CD4-positive, alpha-beta T cell treated with Interleukin-15 for 1 hour (primary cell): ENCODE results near the gene HHAT.
A peak's percentile ranks its signal among the peaks of the same experiment; 100 is the strongest.

Experiments
- DNase-seq: peaks from one replicate; pipeline ENCODE4 v3.0.0-alpha.2; 2020

HHAT gene

DNA sequence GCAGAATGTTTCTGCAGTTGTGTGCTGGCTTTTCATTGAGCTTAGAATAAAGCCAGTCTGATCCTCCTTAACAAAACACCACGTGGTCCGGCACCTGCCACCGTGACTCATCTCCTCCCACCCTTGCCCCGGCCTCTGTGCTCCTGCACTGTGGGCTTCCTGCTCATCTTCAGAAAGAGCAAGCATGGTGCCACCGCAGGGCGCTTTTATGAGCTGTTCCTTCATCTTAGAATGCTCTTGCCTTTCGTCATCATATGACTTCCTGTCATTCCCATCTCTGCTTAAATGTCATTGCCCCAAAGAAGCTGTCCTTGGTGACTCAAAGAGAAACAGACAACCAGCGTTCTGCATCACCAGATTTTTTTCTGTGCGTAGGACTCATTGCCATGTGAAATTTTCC is 117.8 kb downstream of the HHAT start:
- peak; percentile 52 for DNase-seq

DNA sequence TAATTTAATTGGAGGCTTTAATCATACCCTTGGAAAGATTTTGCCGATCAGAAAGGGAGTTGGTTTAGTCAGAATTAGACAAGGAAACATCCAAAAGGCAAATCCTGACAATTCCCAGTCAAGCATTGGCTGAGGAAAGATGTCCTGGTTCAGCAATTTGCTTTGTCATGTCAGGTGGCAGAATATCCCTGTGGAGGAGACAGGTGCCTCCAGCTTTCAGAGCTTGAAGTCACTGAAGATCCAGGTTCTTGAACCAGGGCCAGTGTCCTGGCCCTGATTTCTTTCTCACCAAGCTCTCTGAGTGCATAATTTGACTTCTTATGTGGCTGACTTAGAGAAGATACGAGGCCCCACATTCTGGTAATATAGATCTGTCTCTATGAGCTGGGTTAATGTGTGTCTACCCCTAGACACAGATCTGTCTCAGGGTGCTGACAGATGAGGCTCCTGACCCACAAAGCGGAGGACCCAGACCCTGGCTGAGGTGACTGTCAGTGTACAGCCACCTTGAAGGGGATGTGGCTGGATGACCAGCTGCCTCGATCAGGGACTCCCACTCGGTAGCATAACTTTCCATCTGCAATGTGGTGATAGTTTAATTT is 118.9 kb downstream of the HHAT start:
- no peak for DNase-seq

DNA sequence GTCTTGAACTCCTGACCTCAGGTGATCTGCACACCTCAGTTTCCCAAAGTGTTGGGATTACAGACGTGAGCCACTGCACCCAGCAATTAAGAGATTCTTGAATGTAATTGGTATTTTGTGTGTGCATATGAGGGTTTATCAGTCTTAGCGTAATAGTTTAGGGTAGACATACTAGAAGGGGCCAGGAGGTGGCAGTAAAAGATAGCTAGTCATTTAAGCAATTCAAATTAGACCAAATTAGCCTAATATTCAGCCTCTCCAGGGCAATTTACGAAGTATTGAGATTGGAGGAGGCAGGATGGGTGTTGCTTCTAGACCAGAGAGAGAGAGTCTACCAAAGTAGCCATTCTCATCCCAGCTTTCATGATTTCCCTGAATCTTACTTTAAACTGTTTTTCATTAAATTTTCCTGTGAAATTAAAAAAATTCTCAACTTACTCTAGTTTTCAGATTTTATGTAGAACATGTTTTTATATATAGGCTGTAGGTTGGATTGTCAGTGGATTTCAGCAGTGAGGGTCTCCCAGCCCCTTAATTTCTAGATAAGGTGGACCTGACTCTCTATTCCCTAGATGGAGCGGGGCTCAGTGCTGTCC is 119.7 kb downstream of the HHAT start:
- no peak for DNase-seq

DNA sequence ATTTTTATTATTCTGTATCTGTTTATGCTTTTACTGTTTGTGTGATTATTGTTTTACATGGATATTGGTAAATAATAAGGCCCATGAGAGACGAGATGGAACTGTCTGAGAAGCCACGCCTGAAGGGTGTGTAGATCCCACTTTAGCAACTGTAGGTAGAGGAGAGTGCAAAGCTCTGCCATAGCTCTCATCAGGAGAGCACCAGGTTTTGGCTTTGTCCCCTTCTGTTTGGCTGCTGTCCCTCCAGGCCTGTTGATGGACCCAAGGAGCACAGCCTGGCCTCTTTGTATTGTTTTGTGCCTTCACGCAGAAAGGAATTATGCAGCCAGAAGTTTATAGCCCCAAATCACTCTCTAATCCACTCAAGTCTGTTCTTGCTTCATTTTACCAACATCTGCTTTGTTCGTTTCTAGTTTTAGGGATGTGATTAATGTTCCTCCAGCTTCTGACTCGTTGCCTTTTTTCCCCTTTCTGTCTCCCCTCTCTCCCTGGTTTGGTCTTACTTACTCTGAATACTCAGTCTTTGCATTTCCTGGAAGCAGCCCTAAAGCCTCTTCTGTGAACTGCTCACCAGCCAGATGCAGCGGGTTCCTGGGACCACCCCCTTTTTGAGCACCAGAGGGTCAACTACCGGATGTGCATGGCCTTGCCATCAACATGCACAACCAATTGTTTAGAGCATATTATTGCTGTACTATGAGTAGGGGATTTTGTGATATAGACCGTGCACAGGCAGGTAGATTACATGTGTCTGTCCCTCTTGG is 127.3 kb downstream of the HHAT start:
- DNase-seq, result no peak

DNA sequence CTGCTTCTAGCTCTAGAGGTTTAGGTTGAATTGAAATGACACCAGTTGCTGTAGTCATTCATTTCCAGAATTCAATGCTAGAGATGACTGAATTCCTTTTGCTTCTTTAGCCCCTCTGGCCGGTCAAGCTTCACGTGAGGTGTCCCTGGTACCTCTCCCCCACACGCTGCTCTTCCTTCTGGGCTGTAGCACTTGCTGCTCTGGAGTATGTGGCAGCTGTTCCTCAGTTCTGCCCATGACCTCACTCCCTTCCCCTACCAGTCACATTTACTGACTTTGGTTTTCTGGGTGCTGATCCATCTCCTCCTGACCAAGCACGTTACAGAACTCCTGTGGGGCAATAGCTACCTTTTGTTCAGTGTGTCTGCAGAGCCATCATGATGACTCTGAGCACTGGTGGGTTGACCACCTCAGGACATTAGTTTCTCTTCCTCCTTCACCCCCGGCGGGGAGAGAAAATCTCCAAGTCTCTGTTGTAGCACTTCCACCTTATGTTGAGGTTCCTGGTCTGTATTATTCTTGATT is 128.1 kb downstream of the HHAT start:
- DNase-seq, result no peak

DNA sequence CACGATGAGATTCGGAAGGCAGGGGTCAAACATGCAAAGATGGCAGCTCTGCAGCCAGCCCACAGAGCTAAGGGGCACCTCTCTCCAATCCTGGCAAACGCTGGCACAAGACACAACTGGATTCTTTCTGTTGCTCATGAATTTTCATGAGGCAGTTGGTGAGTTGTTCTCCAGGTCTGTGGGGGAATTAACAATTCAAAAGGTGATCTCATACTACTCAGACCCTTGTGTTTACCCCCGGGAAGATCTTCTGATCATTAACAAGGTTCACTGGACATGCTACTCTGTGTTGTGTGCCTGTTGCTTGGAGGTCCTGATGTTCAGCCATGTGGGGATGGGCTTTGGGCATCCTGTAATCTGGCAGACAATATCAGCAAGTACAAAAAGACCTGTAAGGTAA is 128.9 kb downstream of the HHAT start:
- no peak for DNase-seq

DNA sequence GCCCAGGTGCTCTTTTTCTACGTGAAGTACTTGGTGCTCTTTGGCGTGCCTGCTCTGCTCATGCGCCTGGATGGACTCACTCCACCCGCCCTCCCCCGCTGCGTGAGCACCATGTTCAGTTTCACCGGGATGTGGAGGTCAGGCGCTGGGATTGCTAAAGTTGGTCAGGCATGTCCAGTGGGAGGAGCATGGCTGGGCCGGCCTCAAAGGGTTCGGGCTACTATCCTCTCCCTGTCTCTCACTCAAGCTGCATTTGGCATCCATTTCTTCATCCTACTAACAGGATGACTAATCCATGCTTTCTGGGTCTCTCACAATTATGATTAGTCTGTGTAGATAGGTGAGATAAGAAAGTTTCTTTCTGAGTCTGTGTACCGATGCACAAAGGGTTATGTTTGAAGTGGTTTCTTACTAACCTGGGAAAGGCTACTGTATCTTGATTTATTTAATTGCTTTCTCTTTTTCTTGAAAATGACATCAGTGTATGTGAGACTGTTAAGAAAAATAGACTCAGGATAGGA is 135.9 kb downstream of the HHAT start:
- DNase-seq, result no peak

DNA sequence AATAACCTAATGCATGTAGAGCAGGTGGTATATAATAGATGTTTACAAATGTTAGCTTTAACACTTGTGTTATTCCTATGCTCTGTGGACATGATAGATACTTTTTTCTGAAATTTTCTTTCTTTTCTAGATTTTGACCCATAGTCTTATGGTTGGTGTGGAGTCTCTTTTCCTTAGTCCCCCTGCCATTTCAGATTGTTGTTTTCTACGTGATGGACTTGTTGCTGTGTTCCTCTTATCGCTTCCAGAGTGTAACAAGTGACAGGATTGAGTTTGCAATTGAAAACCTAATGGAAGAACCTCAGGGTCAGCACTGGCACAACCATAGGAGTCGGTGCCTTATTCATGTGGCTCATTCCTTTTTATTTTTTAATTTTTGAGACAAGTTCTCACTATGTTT is 136.4 kb downstream of the HHAT start:
- no peak for DNase-seq

DNA sequence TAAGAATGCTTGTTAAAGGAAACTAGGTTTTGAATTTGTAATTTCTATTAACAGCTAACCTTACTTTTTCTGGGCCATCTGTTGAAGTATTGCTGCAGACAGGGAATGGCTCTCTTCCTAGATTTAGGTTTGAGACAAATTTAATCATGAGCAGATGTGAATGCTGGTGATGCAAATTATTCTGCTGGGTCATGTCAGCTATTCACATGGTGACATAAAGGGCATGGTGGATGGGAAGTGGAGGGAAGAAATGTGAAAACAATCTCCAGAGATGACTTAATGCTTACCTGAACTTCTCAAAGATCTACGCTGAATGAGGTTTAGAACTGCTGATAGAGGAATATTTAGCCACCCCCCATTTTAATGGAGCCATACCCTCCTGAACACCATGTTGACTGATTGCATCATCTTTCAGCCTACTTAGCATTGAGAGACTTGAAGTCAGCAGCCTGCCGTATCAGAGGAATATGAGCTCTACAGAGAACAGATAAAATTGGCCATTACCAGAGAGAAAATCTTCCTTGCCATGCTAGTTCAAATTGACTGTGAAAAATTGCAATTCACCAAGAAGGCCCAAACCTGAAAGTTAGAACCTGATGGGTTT is 138.8 kb downstream of the HHAT start:
- DNase-seq, result no peak

DNA sequence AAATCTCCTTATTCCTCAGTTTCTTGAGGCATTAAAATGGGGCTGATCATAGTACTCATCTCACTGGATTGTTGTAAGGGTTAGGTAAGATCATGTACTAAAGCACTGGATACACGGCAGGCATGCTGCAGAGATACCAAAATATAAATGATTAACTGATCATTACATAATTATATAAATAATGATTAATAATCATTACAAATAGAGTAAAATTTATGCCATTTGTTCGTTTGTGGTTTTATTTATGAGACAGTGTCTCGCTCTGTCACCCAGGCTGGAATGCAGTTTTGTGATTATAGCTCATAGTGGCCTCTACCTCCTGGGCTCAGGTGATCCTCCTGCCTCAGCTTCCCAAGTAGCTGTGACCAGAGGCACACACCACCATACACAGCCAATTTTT is 140.7 kb downstream of the HHAT start:
- DNase-seq, result no peak

DNA sequence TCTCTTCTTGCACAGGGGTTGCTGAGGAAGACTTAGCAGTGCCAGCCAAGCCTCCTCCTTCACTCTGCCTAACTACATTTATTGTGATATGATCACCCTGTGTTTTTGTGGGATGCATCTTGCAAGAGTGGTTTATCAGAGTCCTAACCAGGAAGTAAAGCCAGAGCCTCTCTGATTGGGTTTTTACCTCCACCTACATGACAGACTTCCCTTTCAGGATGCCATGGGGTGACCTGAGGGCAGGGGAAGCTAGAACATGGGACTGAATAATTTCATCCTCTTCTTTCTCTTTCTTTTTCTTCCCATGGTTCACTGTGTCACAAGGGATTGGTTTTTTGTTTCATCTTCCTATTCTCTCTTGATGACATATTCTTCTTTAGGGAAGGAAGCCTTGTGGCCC is 146.6 kb downstream of the HHAT start:
- no peak for DNase-seq

DNA sequence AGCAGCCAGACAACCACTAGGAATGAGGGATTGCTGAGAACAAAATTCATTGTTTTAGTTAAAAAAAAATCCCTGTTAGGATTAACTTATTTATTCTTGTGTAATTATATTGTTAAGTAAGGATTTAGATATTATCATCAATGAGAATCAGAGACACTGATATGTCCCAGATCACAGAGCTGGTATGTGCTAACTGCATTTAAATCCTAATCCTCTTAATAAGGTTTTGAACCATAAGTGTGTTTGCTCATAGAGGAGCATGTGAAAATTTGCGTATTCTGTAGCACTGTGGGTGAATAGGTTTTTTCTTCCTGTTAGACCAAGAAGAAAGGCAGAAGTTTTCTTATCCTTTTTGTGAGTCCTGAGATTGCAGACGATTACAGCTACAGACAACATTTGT is 147.1 kb downstream of the HHAT start:
- no peak for DNase-seq

DNA sequence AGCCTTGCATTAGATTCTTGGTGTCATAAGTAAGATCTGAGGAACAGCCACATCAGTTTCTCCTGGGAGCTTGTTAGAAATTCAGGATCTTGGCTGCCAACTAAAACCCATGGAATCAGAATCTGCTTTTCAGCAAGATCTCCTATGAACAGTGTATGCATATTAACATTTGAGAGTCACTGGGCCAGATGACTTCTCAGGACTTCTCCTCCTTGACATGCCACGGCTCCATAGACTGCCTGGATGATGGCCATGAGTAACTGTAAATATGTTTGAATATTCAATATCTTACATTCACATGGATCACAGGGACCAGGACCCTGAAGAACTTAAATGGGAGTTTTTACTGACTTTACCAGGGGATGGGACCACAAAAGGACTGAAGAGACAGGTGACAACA is 148.0 kb downstream of the HHAT start:
- no peak for DNase-seq

DNA sequence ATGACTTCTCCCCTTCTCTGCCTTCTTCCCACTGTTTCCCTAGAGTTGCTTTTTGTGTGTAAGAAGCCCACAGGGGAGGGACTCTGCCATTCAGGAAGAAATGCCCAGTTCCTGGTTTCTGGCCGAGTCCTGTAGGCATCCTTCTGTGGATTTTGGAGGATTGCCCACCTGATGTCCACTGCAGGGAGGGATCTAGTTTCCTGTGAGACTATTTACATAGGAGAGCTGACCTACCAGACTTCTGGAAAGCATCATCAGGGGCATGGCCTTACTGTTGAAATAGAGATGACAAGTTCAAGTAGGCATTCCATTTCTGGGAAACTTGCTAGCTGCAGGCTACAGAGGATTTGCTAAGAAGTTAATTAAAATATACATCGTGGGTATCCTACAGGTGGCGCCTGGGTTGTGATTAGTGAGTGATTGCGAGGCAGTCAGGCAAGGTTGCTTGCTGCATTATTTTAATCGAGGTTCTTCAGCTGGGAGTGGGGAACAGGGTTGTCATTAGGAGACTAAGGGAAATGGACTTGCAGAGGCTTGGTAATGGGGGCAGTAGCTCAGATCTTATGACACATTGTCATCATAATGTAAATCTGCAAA is 148.7 kb downstream of the HHAT start:
- no peak for DNase-seq

DNA sequence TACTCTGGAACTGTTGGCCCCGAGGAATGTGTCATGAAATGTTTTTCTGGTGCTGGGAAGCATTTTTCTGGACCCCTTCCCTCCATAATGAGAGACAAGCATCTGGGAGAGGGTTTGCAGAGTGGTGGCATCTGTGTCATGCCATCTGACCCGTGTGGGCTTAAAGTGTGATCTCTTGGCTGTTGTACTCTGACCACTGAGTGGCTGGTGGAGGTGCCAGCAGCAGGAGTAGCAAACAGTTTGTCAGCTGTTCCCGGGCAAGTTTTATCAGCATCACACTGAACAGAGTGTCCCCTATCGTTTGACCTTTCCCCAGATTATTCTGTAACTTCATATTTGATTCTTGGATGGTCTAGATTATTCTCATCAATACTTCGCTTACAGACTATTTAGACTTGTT is 150.1 kb downstream of the HHAT start:
- no peak for DNase-seq

DNA sequence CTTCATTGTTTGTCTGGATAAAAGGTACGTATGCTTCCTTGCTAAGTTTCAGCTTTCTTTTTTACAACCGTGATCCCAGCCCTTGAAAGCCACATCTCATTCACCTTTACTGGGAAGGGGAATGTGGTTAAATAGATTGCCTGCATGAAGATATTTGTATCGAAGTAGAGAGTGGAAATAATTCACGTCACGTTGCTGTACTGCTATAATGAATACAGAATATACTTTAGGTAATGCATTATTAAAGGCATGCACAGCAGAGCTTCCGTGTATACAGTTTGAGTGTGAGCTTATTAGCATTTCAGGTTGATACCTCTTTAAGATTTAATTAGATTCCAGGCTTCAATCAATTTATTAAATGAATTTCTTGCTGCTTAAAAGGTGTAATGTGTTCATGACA is 153.8 kb downstream of the HHAT start:
- no peak for DNase-seq

DNA sequence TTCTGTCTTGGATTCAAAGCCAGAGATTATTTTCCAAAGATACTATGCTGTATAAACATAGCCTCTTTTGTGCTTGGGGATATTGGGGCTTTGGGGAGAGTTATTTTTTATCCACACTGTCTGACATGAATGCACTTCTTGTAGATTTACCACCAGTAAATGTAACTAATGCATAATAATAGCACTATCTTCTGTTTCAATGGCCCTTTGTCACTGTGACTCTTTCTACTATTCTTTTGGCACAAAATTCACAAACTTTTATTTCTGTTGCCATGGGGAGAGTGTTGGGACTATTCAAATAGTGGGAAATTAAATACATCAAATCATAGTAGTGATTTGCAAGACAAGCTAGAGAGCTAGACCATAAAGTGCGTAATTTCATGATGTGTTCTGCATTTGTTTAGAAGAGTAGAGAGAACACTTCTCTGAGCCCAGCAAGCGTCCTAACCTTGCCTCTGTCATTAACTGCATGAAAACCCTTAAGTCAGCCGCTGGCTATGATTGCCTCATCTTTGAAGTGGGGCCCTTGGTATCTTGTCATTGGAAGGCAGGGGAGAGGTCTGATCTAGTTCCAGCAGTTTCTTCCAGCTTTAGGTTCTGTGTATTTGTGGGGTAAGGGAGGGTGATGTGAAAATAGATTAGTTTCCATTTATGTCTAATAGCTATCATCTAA is 154.4 kb downstream of the HHAT start:
- no peak for DNase-seq

DNA sequence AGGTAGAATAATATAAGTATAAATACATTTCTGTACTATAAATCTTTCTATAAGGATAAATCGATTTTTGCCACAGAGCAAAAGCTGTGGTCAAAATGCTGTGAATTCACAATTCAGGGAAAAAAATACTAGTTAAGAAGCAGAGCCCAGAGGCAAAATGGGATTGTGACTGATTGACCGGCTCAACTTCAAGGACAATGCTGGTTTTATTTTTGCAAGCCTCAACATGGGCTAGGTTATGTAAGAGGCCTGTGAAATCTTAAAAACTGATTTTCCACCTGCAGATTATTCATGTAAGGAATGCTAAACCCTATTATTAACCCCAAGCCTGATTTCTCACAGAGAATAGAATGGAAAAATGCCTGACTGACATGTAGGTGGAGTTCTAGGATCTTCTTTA is 155.1 kb downstream of the HHAT start:
- DNase-seq, result no peak

DNA sequence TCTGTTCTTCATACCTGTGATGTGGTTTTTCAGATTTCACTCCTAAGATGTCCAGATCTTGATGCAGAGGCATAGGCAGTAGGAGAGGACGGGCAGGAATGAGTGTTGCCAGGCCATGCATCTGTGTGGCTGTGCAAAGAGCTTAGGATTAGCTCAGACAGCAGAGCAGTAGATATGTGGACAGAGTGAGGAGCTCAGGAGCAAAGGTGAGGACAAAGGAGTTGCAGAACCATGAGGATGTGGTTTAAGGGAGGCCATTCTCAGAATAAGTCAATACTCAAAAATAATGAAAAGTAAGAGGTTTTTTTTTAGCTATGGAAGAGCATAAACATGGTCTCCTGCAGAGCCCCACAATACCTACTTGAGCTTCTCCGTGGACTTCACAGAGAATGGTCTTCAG is 158.3 kb downstream of the HHAT start:
- DNase-seq, result no peak

DNA sequence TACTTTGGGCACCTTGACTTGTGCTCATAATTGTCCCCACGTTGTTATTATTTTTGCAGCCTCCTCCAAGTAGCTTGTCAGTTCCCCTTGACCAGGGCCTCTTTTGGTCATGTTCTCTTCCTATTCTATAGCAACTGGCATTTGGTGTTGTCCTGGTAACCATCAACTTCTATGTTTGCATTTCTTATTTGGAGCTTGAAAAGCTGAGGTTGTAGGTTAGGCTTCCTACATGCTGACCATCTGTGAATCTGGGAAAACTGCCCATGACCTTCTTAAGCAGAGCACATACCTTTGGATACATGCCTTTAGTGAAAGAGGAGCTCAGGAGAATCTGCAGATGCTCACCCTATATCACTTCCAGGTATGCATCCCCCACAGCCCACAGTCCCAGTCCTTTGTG is 160.8 kb downstream of the HHAT start:
- DNase-seq, result no peak

DNA sequence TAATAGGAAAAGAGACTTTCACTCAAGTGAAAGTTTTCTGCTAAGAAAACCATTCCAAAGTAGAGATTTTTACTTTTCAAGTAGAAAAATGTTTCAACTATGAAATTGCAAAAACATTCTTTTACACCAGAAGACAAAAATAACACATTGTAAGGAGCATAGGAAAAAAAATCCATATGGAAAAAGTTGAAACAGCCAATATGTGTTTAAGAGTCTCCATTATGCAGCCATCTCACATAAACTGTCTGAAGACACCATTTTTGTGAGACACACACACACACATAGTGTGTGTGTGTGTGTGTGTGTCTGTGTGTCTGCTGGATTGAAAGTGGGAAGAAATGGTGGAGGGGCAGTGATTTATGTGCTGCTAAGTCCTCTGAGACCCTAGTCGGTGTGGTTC is 162.1 kb downstream of the HHAT start:
- no peak for DNase-seq

DNA sequence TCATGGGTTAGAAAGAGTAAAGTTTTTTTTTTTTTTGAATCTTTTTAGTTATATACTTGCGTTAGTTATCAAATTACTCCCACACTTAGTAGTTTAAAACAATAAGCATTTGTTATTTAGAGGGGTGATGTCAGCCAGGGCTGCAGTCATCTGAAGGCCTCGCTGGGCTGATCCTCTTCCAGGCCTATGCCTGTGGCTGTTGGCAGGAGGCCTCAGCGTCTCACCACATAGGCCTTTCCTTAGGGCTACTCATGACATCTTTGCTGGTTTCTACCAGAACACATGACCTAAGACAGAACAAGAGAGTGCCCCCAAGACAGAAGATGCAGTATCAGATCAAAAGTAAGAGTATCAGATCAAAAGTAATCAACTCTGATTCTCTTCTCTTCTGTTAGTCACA is 167.4 kb downstream of the HHAT start:
- DNase-seq, result no peak

DNA sequence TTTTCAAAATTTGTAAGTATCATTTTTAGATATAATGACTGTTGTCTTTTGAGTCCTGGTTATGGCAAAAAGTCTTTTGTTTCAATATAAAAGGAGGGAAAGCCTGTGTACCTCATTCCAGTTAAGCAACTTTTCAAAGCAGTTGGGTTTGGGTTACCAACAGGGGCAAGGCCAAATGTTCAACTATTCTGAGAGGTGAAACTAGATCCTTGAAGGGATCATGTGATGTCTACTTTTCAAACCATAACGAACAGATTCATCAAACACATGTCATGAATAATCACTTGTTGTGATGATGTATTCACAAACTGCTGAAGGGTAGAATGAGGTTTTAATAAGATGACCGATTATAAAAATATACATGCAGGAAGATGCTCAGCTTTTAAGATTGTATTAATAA is 171.3 kb downstream of the HHAT start:
- no peak for DNase-seq
